ENCODE measurements around the gene CELSR2.

- TF ChIP-seq, protein P1, sequence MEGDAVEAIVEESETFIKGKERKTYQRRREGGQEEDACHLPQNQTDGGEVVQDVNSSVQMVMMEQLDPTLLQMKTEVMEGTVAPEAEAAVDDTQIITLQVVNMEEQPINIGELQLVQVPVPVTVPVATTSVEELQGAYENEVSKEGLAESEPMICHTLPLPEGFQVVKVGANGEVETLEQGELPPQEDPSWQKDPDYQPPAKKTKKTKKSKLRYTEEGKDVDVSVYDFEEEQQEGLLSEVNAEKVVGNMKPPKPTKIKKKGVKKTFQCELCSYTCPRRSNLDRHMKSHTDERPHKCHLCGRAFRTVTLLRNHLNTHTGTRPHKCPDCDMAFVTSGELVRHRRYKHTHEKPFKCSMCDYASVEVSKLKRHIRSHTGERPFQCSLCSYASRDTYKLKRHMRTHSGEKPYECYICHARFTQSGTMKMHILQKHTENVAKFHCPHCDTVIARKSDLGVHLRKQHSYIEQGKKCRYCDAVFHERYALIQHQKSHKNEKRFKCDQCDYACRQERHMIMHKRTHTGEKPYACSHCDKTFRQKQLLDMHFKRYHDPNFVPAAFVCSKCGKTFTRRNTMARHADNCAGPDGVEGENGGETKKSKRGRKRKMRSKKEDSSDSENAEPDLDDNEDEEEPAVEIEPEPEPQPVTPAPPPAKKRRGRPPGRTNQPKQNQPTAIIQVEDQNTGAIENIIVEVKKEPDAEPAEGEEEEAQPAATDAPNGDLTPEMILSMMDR (conservative IDR thresholded peaks at IDR 0.05; ENCODE audit: low read depth, low read length): peak; percentile 96
- no peak for TF ChIP-seq EZH2 (IDR thresholded peaks at IDR 0.05; ENCODE audit: borderline replicate concordance, low read depth, low read length, poor library complexity, severe bottlenecking)
Measured at GRCh38 chr1:109277434-109278204, 28.3 kb downstream of the CELSR2 start.
